GM19324 (cell line): ENCODE results near the gene BMP7.

ENCODE experiments used
- ATAC-seq: cut with Tn5 transposase; IDR thresholded peaks from one replicate; pipeline ENCODE4 v1.9.1; 2021; ENCODE audit warnings: mild to moderate bottlenecking, moderate library complexity; ENCODE audit not compliant: unreplicated experiment, low FRiP score

Gene BMP7

GRCh38 chr20:57236813-57237584 is 29.4 kb downstream of the BMP7 start:
- ATAC-seq: no peak

DNA sequence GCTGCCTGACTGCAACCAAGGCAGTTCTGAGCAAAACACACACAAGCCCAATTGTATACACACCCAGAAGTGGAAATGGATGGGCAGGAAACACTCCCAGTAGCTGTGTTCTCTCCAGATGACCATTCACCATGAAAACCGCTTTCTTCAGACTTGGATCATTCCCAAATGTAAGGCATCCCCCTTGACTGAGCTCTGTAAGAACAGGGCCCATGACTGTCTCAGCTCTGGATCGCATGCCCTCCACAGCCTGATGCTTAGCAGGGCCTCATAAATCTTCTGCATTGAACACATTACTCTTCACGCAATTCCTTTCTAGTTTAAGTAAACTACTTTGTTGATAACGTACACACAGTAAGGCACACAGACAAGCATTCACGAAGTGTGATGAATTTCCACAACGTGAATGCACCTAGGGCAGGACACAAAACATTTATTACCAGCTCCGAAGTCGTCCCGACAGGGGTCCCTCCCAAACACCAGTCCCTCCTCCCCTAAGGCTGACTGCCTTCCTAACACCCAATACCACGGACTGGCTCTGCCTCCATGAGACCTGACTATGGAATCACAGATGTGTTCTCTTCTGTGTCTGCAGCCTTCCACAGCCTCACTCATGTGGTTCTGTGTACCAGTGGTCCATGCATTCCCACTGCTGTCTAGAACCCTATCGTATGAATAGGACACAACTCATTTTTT is 31.7 kb downstream of the BMP7 start:
- ATAC-seq: no peak

DNA sequence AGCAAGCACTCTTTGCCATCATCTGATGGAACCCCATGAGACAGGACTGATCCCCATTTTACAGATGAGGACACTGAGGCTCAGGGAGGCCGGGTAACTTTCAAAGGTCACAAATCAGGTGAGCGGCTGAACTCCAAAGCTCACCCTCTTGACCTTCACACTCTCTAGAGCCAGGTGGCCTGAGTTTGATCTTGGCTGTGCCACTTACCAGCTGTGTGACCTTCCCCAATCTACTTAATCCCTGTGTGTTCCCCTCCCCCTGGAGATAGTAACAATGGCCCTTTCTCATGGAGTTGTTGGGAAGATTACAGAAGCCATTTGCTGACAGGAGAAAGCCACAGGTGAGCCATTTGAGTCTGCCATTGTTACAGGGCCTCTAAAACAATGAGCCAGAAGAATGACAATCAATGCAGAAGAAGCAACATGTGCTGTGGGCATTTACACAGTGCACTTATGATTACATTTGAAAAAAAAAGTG is 34.5 kb downstream of the BMP7 start:
- no peak for ATAC-seq

- no peak for ATAC-seq
Measured at GRCh38 chr20:57231161-57231560, 35.3 kb downstream of the BMP7 start.

- ATAC-seq: no peak
Measured at GRCh38 chr20:57230247-57230646, 36.2 kb downstream of the BMP7 start.

- ATAC-seq: no peak
Measured at GRCh38 chr20:57229490-57229889, 37.0 kb downstream of the BMP7 start.

- no peak for ATAC-seq
Measured at GRCh38 chr20:57225830-57226229, 40.6 kb downstream of the BMP7 start.

GRCh38 chr20:57225197-57225733 is 41.2 kb downstream of the BMP7 start:
- no peak for ATAC-seq

GRCh38 chr20:57224641-57225138 is 41.8 kb downstream of the BMP7 start:
- no peak for ATAC-seq

DNA sequence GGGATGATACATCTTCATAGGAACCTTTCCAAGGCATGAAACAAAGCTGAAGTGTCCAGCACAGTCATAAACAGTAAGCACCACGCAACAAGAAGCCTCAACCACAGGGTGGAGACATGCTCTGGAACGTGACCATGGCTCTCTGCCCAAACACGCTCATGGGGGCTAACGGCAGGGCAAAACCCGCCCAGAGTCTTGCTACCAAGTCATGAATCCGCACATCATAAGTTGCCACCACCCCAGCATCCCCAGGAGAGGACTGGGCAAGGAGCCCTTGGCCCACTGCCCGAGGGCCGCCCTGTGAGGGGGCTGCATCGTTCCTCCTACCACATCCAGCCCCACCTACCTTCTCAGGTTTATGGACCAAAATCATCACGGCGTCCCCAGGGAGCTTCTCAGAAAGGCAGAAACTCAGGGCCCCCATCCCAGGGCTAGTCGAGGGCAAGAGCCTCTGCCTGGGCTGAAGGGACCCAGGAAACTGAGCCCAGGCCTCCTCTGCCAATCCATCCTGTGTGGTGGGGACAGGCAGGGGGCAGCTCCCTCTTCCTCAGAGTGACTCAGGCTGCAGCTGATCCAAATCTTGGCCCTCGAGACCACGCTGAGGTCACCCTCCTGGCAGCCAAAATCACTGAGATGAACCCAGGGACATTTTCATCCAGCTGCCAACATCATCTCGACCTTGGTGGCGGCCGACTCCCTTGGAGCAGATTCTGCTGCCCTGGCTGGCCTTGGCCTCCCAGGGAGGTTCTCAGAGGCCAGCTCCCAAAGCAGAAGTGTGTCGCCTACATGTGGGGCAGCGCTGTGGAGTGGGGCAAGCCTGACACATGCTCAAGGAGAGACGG is 42.6 kb downstream of the BMP7 start:
- ATAC-seq: no peak

GRCh38 chr20:57222631-57222950 is 43.9 kb downstream of the BMP7 start:
- no peak for ATAC-seq

- no peak for ATAC-seq
Measured at GRCh38 chr20:57221916-57222630, 44.4 kb downstream of the BMP7 start.

- no peak for ATAC-seq
Measured at GRCh38 chr20:57220337-57221145, 45.9 kb downstream of the BMP7 start.

- ATAC-seq: no peak
Measured at GRCh38 chr20:57219071-57219677, 47.3 kb downstream of the BMP7 start.

GRCh38 chr20:57218489-57218888 is 48.0 kb downstream of the BMP7 start:
- ATAC-seq: no peak

DNA sequence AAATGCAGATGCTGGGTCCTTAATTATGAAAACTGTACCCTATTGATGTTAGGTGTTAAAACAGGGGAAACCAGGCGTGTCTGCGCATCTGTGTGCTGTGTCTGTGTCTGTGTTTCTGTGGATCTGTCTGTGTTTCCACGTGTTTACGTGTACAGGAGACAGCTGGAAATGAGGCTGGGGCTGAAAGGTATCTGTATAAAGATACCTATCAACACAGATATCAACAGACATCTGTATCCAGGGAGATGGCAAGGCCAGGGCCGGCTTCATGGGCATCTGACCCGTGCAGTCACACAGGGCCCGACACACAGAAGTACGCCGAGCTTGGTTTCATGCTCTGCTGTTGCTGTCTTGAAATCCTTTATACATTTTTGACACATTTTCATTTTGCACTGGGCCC is 48.6 kb downstream of the BMP7 start:
- ATAC-seq: no peak

DNA sequence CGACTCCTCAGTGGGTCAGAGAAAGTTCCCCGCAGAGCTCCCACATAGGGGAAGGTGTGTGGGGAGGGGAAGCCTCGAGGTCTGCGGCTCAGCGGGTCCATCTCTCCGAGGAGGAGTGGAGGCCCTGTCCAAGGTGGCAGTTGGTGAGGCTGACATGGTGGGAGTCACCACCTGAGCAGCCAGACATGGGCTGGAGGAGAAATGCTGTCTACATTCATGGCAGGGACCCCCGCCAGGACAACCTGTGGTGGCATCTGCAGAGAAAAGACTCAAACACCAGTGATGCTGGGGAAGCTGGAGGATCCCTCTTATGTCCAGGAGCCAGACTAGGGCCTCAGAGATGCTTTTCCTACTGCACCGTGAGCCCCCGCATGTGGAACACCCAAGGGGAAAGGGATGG is 49.8 kb downstream of the BMP7 start:
- ATAC-seq: no peak

DNA sequence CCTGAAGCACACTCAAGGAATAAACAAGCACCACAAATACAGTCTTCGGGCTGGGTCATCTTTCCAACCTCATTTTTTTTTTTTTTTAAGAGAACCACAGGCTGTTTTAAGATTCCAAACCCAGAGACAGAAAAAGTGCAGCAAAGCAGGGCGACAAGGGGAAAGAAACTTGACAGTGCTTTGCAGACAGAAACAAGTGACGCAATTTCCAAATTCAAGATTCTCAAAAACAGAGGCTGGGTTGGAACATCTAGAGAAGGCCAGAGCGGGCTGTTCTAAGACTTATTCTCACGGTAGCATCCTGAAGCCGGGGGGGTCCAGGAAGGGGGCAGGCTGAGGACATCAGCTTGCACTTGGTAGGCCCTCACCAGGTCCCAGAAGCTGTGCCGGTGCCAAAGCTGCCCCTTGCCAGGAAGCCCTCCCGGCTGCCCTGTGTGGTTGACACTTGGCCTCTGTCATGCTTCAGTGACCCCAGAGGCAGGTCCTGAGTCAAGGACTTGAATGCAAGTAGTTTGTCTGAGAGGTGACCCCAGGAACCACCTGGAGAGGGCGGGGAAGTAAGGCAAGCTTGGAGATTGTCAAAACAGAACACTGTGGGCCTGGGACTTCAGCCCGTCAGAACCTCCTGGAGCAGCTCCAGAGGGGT is 50.5 kb downstream of the BMP7 start:
- ATAC-seq: no peak
